Prostate gland (tissue), 2 donors: ENCODE data around the gene PDGFA.

ENCODE experiments used
- CTCF ChIP-seq, 4 experiments: fragments of 200-600 bp in 2 of 4; fragments of 450-650 bp in 2 of 4; sonication (generic) in 2 of 4; IDR thresholded peaks; 1 replicate in 3 of 4; 2 replicates in 1 of 4; pipeline ENCODE4 v1.5.1; 2016 to 2019; ENCODE audit warnings: antibody characterized with exemption in 4 of 4, mild to moderate bottlenecking in 2 of 4, moderate library complexity in 2 of 4
- POLR2AphosphoS5 ChIP-seq: sonication (generic); formaldehyde crosslinking; IDR thresholded peaks from one replicate; pipeline ENCODE4 v1.6.1; 2017; ENCODE audit warnings: antibody characterized with exemption

- no peak for TF ChIP-seq CTCF (IDR thresholded peaks at IDR 0.05)
- TF ChIP-seq POLR2AphosphoS5, result no peak
Observed at GRCh38 chr7:540997-541396, 21.4 kb upstream of the PDGFA start.
